Measurements from ENCODE around the gene PRSS53.

The PRSS53 gene

DNA sequence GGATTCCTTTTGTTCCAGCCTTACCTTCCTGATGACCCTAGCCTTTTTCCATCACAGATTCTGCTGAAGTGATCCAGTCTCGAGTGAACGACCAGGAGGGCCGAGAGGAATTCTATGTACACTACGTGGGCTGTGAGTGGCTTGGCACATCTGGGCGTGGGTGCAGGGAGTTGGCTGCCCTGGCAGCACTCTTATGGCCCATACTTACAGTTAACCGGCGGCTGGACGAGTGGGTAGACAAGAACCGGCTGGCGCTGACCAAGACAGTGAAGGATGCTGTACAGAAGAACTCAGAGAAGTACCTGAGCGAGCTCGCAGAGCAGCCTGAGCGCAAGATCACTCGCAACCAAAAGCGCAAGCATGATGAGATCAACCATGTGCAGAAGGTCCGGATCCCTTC is 31.4 kb upstream of the PRSS53 start:
- Mint-ChIP-seq H3K4me3 (no peak overlapping the region), H3K4me1 (peaks cover 13% of the 10 kb centered on the region), H3K9me3 (no peaks in the 10 kb centered on the region), H3K27ac (no peak overlapping the region), H3K27me3 (ENCODE audit: low read depth, poor library complexity) (no peaks in the 10 kb centered on the region), H3K36me3 (ENCODE audit: low read depth) (peaks cover 36% of the 10 kb centered on the region)
- DNase-seq = no peak
- TF ChIP-seq, protein P1, sequence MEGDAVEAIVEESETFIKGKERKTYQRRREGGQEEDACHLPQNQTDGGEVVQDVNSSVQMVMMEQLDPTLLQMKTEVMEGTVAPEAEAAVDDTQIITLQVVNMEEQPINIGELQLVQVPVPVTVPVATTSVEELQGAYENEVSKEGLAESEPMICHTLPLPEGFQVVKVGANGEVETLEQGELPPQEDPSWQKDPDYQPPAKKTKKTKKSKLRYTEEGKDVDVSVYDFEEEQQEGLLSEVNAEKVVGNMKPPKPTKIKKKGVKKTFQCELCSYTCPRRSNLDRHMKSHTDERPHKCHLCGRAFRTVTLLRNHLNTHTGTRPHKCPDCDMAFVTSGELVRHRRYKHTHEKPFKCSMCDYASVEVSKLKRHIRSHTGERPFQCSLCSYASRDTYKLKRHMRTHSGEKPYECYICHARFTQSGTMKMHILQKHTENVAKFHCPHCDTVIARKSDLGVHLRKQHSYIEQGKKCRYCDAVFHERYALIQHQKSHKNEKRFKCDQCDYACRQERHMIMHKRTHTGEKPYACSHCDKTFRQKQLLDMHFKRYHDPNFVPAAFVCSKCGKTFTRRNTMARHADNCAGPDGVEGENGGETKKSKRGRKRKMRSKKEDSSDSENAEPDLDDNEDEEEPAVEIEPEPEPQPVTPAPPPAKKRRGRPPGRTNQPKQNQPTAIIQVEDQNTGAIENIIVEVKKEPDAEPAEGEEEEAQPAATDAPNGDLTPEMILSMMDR (IDR thresholded peaks at IDR 0.05) = no peak

DNA sequence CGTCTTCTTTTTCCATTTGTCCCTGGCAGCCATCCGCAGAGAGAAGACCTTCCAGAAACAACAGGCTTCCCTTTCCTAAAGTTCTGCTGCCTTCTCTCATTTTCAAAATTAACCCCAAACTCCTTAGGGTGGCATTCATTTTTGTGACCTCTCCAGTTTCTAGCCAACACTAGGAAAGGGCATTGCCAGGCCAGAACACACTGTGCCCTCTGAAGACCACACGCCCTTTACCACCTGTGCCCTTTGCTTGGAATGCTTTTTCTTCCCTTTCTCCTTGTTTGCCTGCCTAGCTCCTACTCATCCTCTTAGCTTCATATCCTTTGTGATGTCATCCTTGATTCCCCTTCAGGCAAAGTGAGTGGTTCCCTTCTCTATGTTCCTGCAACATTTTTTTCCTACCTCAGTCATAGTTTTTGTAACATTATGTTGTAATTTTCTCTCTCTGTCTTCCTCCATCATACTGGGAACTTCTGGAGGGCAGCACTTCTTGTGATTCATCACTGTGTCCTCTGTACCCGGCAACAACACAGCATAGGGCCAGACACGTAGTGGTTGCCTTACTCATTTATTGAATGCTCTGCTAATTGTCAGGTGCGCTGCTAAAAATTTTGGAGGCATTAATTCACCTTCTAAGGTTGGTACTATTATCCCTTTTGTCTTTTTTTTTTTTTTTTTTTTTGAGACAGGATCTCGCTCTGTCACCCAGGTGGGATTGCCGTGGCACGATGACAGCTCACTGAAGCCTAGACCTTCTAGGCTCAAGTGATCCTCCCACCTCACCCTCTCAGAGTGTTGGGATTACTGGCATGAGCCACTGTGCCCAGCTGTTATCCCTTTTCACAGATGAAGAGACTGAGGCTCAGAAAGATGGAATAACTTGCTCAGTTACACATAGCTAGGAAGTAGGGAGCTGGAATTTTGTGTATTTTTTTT is 29.7 kb upstream of the PRSS53 start:
- peak overlapping the region; percentile 95 for H3K27ac Mint-ChIP-seq
- no peaks in the 10 kb centered on the region for H3K9me3 Mint-ChIP-seq
- peaks cover 29% of the 10 kb centered on the region for H3K36me3 Mint-ChIP-seq (ENCODE audit: low read depth)
- no peaks in the 10 kb centered on the region for H3K27me3 Mint-ChIP-seq (ENCODE audit: low read depth, poor library complexity)
- TF ChIP-seq, protein P1 (IDR thresholded peaks at IDR 0.05) = no peak
- peaks cover 13% of the 10 kb centered on the region for H3K4me1 Mint-ChIP-seq
- H3K4me3 Mint-ChIP-seq = peak overlapping the region; percentile 91
- DNase-seq = no peak

DNA sequence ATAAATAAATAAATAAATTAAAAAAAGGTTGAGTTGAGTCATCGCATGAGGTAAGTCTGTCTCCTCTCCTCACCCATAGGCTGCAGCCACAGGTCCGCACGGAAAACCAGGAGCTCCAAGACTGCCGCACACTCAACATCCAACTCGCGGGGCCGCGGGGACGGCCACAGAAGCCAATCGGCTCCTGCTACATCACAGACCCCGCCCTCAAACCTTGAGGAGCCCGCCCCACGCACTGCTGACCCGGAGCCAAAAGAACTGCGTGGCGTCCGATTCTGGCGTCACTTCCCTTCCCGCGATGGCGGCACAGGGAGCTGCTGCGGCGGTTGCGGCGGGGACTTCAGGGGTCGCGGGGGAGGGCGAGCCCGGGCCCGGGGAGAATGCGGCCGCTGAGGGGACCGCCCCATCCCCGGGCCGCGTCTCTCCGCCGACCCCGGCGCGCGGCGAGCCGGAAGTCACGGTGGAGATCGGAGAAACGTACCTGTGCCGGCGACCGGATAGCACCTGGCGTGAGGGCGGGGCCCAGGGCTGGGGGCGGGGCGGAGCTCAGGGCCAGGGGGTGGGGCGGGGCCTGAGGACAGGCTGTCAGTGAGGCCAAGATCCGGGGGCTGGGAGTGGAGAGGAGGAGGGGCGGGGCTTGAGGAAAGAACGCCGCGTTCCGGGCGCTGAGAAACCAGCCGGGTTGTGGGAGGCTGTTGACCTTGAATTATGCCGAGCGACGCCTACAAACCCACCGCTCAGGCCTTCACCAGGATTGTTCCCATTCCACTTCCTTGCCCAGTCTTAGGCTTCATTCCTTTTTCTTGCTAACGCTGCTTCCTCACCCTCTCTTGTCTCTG is 28.9 kb upstream of the PRSS53 start, which contains the start of gene KAT8:
Gene KAT8 (plus strand): TSS at position 281 of the 839 bp plus-strand sequence. CDS start 18 bp downstream, at position 299.
- Mint-ChIP-seq H3K4me1 (peaks cover 13% of the 10 kb centered on the region), H3K27me3 (ENCODE audit: low read depth, poor library complexity) (no peaks in the 10 kb centered on the region), H3K9me3 (no peaks in the 10 kb centered on the region), H3K36me3 (ENCODE audit: low read depth) (peaks cover 29% of the 10 kb centered on the region), H3K27ac (peak within 1 kb of the TSS; percentile 95), H3K4me3 (peak within 1 kb of the TSS; percentile 91)
- DNase-seq = peak; percentile 97
- TF ChIP-seq, protein P1 (IDR thresholded peaks at IDR 0.05) = no peak

DNA sequence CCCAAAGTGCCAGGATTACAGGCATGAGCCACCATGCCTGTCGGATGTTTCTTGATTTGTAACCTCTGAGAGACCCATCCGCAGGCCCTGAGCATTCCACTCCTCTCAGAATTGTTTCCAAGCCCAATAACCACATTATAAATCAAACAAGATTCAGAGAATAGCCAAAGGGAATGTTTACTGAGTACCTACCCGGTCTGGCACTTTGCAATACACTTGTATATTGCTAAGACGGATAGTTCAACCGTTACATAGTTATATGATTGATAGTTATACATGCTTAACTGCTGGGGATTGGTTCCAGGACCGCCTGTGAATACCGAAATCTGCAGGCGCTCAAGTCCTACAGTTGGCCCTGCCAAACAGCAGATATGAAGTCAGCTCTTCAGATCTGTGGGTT is 25.7 kb upstream of the PRSS53 start:
- peaks cover 19% of the 10 kb centered on the region for H3K4me1 Mint-ChIP-seq
- no peak for DNase-seq
- H3K4me3 Mint-ChIP-seq = no peak overlapping the region
- TF ChIP-seq, protein P1 (IDR thresholded peaks at IDR 0.05) = no peak
- H3K36me3 Mint-ChIP-seq (ENCODE audit: low read depth) = peaks cover 16% of the 10 kb centered on the region
- H3K9me3 Mint-ChIP-seq = no peaks in the 10 kb centered on the region
- H3K27ac Mint-ChIP-seq = peak overlapping the region; percentile 92
- peaks cover 2% of the 10 kb centered on the region for H3K27me3 Mint-ChIP-seq (ENCODE audit: low read depth, poor library complexity)

DNA sequence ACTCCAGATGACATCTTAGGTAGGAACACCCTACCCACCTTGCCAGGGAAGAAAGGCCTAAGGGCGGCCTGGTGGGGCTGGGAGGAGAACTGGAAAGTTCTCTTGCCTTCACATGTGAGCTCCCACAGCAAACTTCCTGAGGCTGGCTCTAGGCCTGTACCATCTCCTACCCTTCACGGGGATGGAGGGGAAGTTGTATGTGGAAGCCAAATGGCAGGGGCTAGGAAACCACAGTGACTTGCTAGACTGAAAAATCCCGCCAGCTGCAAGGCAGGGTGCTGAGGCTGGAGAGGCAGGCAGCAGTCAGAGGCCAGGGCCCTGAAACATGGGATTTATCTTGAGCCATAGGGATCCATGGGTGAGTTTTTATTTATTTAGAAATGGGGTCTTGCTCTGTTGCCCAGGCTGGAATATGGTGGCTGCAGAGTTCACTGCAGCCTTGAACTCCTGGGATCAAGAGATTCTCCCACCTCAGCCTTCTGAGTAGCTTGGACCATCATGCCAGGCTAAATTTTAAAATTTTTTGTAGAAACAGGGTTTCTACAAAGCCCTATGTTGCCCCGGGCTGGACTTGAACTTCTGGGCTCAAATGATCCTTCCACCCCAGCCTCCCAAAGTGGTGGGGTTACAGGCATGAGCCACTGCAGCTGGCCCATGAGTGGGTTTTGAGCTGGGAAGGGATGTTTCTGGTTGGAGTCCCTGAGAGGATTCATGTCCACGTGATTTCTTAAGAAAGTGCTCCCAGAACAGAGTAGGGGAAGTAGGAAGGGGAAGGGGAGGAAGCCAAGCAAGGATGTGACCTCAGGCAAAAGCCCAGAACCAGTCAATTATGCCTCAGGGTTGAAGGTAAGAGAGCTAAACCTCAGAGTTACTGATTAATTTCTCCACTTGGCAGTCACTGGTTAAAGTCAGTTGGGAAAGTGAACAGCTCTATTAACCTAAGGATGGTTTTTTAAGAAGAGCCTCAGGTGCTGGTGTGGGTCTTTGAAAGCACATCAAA is 24.7 kb upstream of the PRSS53 start:
- no peak overlapping the region for H3K27ac Mint-ChIP-seq

More for the DNA sequence above, 24.7 kb upstream of the PRSS53 start:
- peaks cover 16% of the 10 kb centered on the region for H3K4me1 Mint-ChIP-seq
- no peaks in the 10 kb centered on the region for H3K9me3 Mint-ChIP-seq
- H3K36me3 Mint-ChIP-seq (ENCODE audit: low read depth) = peaks cover 16% of the 10 kb centered on the region
- H3K4me3 Mint-ChIP-seq = no peak overlapping the region
- DNase-seq = no peak
- TF ChIP-seq, protein P1 (IDR thresholded peaks at IDR 0.05) = no peak
- H3K27me3 Mint-ChIP-seq (ENCODE audit: low read depth, poor library complexity) = peaks cover 3% of the 10 kb centered on the region

All from nephron progenitor cell (in vitro differentiated cells).